Liver (tissue), 3 donors: Measurements from ENCODE around the gene FLVCR2.

Source experiments
- EGR1 ChIP-seq, 2 donors: IDR thresholded peaks; 2 replicates each; pipeline ENCODE4 v1.6.1; 2016 to 2018; ENCODE audit warnings: antibody characterized with exemption in 2 of 2, low read depth in 2 of 2
- GABPA ChIP-seq, 2 donors: IDR thresholded peaks in 1 of 2; conservative IDR thresholded peaks in 1 of 2; 2 replicates each; pipeline ENCODE4 v1.6.1; 2016; ENCODE audit warnings: antibody characterized with exemption in 2 of 2, mild to moderate bottlenecking in 1 of 2, moderate library complexity in 1 of 2
- HNF4G ChIP-seq: IDR thresholded peaks from 2 replicates; pipeline ENCODE4 v1.6.1; 2016; ENCODE audit warnings: antibody characterized with exemption
- JUND ChIP-seq, 2 donors: IDR thresholded peaks; 2 replicates each; pipeline ENCODE4 v1.6.1; 2016; ENCODE audit warnings: antibody characterized with exemption in 2 of 2
- RAD21 ChIP-seq, 2 donors: IDR thresholded peaks; 2 replicates each; pipeline ENCODE4 v1.6.1; 2016; ENCODE audit warnings: antibody characterized with exemption in 2 of 2, mild to moderate bottlenecking in 2 of 2
- RXRA ChIP-seq, 2 donors: IDR thresholded peaks; 2 replicates each; pipeline ENCODE4 v1.6.1; 2017 to 2018; ENCODE audit warnings: antibody characterized with exemption in 2 of 2, mild to moderate bottlenecking in 1 of 2
- TAF1 ChIP-seq: conservative IDR thresholded peaks from 2 replicates; pipeline ENCODE4 v1.6.1; 2016; ENCODE audit warnings: antibody characterized with exemption, mild to moderate bottlenecking
- YY1 ChIP-seq: IDR thresholded peaks from 2 replicates; pipeline ENCODE4 v1.6.1; 2016; ENCODE audit warnings: antibody characterized with exemption, mild to moderate bottlenecking
- TF ChIP-seq, protein P1 (sequence below): fragments of 150-350 bp; IDR thresholded peaks from 2 replicates; pipeline ENCODE4 v1.5.1; 2017; ENCODE audit warnings: improper control_type of control experiment, low read depth, low read length; ENCODE audit not compliant: missing input control
- TF ChIP-seq, protein P2 (sequence below): IDR thresholded peaks from 2 replicates; pipeline ENCODE4 v1.6.1; 2016; ENCODE audit warnings: antibody characterized with exemption
- TF ChIP-seq, protein P3 (sequence below): IDR thresholded peaks from 2 replicates; pipeline ENCODE4 v1.6.1; 2016; ENCODE audit warnings: antibody characterized with exemption, mild to moderate bottlenecking
- donor health status: healthy.
- donor health status: healthy.

DNA sequence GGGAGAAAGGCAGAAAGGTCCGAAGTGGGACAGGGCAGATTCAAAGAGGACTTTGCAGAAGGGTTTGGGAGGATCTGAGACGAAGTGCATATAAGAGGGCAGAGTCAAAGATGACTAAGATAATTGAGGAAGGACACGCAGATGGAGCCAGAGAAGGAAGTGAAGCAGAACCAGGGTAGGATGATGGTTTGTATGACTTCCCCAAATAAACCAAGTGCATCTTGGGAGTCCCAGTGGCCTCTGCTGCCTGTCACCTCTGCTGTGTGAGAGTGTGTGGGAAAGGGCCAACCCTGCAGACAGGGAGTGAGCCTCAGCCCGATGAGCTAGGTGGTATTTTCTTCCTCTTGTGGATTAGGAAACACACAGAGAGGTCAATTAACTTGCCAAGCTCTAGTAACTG is 36.8 kb downstream of the FLVCR2 start:
- TF ChIP-seq, protein P1, sequence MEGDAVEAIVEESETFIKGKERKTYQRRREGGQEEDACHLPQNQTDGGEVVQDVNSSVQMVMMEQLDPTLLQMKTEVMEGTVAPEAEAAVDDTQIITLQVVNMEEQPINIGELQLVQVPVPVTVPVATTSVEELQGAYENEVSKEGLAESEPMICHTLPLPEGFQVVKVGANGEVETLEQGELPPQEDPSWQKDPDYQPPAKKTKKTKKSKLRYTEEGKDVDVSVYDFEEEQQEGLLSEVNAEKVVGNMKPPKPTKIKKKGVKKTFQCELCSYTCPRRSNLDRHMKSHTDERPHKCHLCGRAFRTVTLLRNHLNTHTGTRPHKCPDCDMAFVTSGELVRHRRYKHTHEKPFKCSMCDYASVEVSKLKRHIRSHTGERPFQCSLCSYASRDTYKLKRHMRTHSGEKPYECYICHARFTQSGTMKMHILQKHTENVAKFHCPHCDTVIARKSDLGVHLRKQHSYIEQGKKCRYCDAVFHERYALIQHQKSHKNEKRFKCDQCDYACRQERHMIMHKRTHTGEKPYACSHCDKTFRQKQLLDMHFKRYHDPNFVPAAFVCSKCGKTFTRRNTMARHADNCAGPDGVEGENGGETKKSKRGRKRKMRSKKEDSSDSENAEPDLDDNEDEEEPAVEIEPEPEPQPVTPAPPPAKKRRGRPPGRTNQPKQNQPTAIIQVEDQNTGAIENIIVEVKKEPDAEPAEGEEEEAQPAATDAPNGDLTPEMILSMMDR, result no peak
- TF ChIP-seq YY1 (no peak), HNF4G (no peak), GABPA (IDR thresholded peaks at IDR 0.05 in 1 of 2, conservative IDR thresholded peaks at IDR 0.05 in 1 of 2) (no peak), JUND (IDR thresholded peaks at IDR 0.05) (no peak), EGR1 (IDR thresholded peaks at IDR 0.05; ENCODE audit: low read depth in 2 of 2) (no peak), TAF1 (no peak), RXRA (IDR thresholded peaks at IDR 0.05) (no peak), RAD21 (IDR thresholded peaks at IDR 0.05) (no peak)
- TF ChIP-seq, protein P2, sequence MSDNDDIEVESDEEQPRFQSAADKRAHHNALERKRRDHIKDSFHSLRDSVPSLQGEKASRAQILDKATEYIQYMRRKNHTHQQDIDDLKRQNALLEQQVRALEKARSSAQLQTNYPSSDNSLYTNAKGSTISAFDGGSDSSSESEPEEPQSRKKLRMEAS, result no peak
- TF ChIP-seq, protein P3, sequence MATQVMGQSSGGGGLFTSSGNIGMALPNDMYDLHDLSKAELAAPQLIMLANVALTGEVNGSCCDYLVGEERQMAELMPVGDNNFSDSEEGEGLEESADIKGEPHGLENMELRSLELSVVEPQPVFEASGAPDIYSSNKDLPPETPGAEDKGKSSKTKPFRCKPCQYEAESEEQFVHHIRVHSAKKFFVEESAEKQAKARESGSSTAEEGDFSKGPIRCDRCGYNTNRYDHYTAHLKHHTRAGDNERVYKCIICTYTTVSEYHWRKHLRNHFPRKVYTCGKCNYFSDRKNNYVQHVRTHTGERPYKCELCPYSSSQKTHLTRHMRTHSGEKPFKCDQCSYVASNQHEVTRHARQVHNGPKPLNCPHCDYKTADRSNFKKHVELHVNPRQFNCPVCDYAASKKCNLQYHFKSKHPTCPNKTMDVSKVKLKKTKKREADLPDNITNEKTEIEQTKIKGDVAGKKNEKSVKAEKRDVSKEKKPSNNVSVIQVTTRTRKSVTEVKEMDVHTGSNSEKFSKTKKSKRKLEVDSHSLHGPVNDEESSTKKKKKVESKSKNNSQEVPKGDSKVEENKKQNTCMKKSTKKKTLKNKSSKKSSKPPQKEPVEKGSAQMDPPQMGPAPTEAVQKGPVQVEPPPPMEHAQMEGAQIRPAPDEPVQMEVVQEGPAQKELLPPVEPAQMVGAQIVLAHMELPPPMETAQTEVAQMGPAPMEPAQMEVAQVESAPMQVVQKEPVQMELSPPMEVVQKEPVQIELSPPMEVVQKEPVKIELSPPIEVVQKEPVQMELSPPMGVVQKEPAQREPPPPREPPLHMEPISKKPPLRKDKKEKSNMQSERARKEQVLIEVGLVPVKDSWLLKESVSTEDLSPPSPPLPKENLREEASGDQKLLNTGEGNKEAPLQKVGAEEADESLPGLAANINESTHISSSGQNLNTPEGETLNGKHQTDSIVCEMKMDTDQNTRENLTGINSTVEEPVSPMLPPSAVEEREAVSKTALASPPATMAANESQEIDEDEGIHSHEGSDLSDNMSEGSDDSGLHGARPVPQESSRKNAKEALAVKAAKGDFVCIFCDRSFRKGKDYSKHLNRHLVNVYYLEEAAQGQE, result no peak
